HG03097 (cell line): ENCODE measurements around the gene GFOD1.
A peak's percentile ranks its signal among the peaks of the same experiment; 100 is the strongest.

Experiments
- ATAC-seq: cut with Tn5 transposase; IDR thresholded peaks from one replicate; pipeline ENCODE4 v1.9.1; 2021; ENCODE audit not compliant: unreplicated experiment, low FRiP score

The GFOD1 gene

GRCh38 chr6:13384966-13385365 is 102.4 kb downstream of the GFOD1 start:
- ATAC-seq: no peak

GRCh38 chr6:13384506-13384905 is 102.9 kb downstream of the GFOD1 start:
- no peak for ATAC-seq

GRCh38 chr6:13383328-13384163 is 103.9 kb downstream of the GFOD1 start:
- peak; percentile 84 for ATAC-seq

GRCh38 chr6:13380761-13381160 is 106.6 kb downstream of the GFOD1 start:
- ATAC-seq: no peak

- no peak for ATAC-seq
Observed at GRCh38 chr6:13378669-13379590, 108.5 kb downstream of the GFOD1 start.

GRCh38 chr6:13377054-13377758 is 110.2 kb downstream of the GFOD1 start:
- no peak for ATAC-seq

GRCh38 chr6:13375360-13375878 is 112.0 kb downstream of the GFOD1 start:
- ATAC-seq: peak; percentile 70

- no peak for ATAC-seq
Observed at GRCh38 chr6:13373919-13374318, 113.5 kb downstream of the GFOD1 start.

GRCh38 chr6:13373488-13373886 is 113.9 kb downstream of the GFOD1 start:
- no peak for ATAC-seq

GRCh38 chr6:13372688-13373487 is 114.5 kb downstream of the GFOD1 start:
- ATAC-seq: no peak

GRCh38 chr6:13372076-13372475 is 115.3 kb downstream of the GFOD1 start:
- no peak for ATAC-seq

GRCh38 chr6:13371421-13372072 is 115.9 kb downstream of the GFOD1 start:
- no peak for ATAC-seq

GRCh38 chr6:13370623-13371022 is 116.8 kb downstream of the GFOD1 start:
- ATAC-seq: no peak

GRCh38 chr6:13369591-13369990 is 117.8 kb downstream of the GFOD1 start:
- no peak for ATAC-seq

GRCh38 chr6:13368731-13369115 is 118.7 kb downstream of the GFOD1 start:
- no peak for ATAC-seq

- no peak for ATAC-seq
Observed at GRCh38 chr6:13368079-13368730, 119.2 kb downstream of the GFOD1 start.

- ATAC-seq: no peak
Observed at GRCh38 chr6:13367396-13367795, 120.0 kb downstream of the GFOD1 start.

- no peak for ATAC-seq
Observed at GRCh38 chr6:13365320-13365719, 122.1 kb downstream of the GFOD1 start.

- no peak for ATAC-seq
Observed at GRCh38 chr6:13364842-13365241, 122.6 kb downstream of the GFOD1 start.
